ENCODE data around the gene IL1RAPL2.
"Not testable (repeated sequence)": the region's sequence is repeated elsewhere in the genome, so short reads cannot be mapped to it uniquely, and the experiment has no call there.

Gene IL1RAPL2

DNA sequence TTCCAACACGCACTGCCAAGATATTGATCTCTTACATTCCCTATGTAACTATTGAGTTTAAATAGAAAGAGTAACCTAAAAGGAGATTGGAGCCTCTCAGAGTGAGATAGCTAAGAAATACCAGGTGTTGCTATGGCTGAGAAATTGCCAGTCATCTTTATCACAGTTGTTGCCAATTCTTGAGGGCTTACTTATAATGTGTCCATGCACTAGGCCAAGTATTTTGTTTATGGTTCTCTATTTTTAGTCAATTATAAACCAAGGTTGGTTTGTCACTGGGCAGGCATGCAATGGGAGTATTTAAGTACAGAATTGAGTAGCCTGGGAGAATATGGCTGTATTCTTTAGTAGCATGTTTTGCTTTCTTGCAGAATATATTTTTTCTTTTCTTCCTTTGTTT, 452.9 kb downstream of the IL1RAPL2 start:
- DNase-seq (ENCODE audit: low spot score) = no peak

DNA sequence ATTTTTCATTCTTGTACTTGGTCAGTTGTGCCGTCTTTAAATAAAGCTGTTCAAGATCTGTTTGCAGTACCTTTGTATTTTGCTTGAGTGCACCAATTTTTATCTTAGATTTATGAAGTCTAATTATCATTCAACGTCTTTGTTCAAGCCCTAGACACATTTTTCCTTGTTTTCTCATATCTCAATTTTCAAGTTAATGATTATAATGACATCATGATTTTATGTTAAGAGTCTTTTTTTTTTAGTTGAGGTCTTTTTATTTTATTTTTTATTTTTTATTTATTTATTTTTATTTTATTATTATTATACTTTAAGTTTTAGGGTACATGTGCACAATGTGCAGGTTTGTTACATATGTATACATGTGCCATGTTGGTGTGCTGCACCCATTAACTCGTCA, 463.0 kb downstream of the IL1RAPL2 start:
- not testable (repeated sequence) for DNase-seq (ENCODE audit: low spot score)

DNA sequence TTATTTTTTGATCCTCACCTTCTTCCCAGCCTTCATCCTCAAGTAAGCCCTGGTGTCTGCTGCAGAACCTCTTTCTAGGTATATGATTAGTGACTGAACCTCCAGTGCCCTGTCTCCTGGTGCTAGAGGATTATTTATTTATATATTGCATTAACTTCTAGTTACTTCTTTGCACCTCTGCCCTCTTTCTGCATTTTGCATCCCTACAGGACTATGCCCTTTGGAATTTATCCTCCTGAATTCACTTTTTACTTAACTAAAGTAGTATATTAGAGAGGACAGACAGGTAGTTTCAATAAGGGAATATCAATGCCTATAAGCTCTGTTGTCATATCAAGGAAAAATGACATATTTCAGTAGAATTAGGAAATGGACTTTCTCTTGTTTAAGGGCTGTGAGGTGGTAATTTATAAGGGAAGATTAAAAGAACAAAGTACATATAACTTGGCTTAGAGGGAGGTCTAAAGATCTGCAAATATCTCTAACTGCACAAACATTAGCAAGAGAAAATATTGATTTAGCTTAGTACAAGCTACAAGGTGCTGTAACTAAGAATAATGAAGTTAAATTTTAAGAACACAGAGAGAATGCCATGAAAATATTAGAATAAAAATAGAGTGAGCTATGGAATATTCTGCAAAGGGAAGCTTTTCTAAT, 472.8 kb downstream of the IL1RAPL2 start:
- no peak for DNase-seq (ENCODE audit: low spot score)

DNA sequence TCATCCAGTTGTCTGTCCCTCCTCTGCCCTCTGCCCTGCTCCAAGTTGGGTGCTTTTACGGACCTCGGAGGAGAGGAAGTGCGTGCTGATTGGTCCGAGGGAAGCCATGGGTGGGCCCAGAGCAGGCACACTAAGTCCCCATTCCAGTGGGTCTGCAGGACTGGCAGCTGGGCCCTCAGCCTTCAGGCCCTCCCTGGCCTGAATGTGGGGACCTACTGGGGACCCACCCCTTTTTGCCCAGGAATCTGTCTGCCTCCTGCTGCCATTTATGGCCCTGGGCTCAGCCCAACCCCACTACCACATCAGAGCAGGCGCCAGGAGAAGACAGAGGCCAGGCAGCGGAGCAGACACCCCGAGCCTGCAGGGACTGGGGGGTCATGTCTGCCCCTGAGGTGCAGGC, 484.9 kb downstream of the IL1RAPL2 start:
- DNase-seq (ENCODE audit: low spot score) = no peak

DNA sequence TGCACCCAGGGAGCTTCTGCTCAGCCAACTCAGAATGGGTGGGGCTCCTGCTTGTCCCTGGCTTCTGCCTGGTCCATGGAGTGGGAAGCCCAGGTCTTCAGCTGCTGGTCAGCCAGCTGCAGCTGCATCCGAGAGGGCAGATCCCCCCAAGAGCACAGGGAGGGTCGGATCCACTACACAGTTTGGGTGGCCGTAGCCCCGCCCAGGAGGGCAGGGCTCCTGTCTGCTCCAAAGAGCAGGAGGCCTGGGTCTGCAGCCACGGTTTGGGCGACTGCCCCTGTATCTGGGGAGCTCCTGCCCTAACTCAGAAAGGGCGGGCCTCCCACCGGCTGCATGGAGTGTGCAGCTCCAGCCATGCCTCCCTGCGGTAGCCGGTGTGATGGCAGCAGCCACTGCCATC, 485.4 kb downstream of the IL1RAPL2 start:
- DNase-seq (ENCODE audit: low spot score) = no peak

DNA sequence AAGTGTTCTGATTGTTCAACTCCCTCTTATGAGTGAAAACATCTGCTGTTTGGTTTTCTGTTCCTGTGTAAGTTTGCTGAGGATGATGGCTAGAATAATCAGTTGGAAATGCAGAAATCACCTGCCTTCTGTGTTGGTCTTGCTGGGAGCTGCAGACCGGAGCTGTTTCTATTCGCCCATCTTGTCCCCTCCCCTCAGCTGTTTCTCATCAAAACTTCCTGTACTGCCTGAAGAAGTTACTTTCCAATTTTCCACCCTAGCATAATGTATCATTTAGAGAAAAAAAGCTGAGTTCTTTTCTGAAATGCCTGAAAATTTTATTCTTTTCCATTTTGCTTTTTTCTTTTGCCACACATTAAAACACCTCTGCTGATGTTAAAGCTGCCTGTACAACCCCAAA, 486.9 kb downstream of the IL1RAPL2 start:
- DNase-seq (ENCODE audit: low spot score) = no peak

DNA sequence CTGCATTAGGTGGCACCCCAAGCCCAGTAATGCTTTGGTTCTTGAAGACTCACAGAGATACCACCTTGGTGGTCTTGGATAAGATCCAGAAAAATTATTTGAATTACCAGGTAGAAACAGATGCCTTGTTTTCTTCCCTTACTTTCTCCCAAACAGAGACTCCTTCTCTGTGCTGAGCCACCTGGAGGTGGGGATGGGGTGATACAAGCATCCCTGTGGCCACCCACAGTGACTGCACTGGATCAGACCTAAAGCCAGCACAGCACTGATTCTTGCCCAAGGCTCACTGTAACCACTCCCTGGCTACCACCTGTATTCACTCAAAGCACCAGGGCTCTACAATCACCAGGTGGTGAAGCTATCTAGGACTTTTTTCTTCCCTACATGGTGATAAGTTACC, 497.7 kb downstream of the IL1RAPL2 start:
- no peak for DNase-seq (ENCODE audit: low spot score)

DNA sequence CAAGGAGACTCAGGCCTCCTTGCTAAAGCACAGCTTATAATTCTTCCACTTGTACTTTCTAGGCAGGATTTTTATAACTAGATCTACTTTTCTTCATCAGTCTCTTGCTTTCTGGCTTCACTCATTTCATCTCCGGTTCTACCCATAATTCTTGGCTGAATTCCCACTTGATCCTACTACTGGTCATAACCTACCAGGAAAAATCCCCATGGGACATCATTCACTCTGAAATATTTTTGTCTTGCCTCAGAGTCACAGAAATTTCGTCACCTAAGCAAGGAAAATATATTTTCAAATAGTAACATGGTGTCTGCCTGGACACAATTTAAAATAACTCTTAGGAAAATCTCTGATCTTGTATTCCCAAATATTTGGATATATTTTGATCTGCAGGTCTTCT, 532.2 kb downstream of the IL1RAPL2 start:
- no peak for DNase-seq (ENCODE audit: low spot score)

DNA sequence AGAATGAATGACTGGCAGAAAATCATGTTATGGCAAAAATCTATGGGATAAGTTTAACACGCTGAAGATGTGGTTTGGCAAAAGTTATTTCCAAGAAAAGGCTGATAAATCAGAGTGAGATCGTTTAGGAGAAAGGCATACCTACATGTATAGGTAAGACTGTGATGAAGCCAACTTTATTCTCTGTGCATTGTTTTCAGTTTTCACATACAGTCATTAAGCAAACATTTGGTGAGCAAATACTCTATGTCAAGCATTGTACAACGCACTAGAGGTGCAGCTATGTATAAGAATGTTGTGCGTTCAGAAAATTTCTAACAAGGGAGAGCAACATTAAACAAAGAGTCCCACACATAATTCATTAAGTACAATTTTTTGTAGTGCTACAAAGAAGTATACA, 532.8 kb downstream of the IL1RAPL2 start:
- DNase-seq (ENCODE audit: low spot score) = no peak

DNA sequence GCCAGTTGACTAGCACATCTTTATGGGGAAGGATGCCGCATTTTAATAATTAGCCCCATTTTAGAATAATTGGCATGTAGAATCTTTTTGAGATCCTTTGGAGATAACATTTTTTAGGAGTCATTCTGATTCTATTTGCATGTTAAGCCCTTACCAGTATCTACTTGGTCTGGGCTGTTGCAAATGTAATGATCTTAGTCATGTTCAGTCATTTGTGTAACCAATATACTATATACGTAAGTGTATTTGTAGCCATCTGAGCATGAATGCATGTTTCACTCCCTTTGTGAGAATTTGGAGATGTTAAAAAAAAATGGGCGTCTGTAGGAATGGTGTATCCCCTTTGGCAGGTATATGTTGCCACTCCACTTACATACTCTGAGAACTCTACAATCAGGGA, 535.4 kb downstream of the IL1RAPL2 start:
- no peak for DNase-seq (ENCODE audit: low spot score)

DNA sequence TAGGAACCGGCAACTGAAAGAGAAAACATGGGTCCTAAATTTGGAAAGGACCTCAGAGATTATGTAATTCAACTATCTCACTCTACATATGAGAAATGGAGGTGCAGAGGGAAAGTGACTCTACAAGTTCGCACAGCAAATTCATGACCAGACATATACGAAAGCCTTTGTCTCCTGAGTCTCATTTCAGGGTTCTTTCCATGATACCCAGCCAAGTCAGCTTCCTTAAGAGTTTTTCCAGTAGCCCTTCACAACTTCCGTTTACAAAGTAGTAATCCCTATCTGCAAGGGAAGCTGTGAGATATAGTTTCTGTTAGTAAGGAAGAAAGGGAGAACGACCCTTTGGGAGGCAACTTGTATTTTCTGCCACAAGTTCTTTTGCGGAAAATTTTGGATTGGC, 543.9 kb downstream of the IL1RAPL2 start:
- no peak for DNase-seq (ENCODE audit: low spot score)

DNA sequence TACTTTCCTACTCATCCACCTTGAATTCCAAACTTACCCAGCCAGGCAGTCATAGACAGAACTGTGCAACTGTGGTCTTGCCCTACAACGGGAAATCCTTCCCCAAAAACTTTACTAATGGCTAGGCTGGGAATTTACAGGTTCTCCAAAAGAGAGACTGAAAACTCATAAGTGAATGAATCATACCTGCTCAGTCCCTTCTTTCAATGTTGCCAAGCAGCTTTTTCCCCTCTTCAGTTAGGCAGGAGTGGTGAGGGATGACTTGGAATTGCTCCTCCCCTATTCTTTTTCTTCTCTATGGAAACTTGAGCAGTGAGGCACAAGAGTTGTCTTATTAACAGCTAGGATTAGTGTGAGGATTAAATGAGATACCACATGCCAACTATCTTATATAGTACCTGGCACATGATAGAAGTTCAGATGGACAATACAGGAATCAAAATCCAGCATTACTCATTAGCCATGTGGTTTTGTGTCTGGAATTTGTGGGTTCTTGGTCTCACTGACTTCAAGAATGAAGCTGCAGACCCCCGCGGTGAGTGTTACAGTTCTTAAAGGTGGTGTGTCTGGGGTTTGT, 548.6 kb downstream of the IL1RAPL2 start:
- no peak for DNase-seq (ENCODE audit: low spot score)

DNA sequence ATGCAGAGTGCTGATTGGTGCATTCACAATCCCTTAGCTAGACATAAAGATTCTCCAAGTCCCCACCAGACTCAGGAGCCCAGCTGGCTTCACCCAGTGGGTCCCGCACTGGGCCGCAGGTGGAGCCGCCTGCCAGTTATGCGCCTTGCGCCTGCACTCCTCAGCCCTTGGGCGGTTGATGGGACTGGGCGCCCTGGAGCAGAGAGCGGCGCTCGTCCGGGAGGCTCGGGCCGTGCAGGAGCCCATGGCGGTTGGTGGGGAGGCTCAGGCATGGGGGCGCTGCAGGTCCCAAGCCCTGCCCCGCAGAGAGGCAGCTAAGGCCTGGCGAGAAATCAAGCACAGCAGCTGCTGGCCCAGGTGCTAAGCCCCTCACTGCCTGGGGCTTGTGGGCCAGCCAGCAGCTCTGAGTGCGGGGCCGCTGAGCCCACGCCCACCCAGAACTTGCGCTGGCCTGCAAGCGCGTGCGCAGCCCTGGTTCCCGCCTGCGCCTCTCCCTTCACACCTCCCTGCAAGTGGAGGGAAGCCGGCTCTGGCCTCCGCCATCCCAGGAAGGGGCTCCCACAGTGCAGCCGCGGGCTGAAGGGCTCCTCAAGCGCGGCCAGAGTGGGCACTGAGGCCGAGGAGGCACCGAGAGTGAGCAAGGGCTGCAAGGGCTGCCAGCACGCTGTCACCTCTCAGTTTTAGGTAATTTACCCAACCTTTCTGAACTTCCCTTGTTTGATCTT, 549.8 kb downstream of the IL1RAPL2 start:
- not testable (repeated sequence) for DNase-seq (ENCODE audit: low spot score)

DNA sequence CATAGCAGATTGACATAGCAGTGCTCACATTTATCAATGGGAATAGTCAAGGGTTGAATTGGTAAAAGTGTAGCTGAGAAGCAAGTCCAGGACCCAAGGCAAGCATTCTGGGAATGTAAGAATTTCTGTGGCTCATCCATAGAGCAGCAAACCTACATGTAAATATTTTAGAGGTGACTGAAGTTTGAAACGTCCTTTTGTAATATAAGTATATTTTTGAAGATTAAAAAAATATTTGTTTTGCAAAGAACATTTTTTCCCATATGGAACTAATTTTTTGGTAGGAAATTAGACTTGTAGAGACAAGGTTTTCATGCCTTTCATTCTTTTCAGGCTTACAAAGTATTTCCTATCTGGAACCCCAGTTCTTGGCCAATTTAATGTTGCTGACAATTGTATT, 550.5 kb downstream of the IL1RAPL2 start:
- DNase-seq (ENCODE audit: low spot score) = no peak

DNA sequence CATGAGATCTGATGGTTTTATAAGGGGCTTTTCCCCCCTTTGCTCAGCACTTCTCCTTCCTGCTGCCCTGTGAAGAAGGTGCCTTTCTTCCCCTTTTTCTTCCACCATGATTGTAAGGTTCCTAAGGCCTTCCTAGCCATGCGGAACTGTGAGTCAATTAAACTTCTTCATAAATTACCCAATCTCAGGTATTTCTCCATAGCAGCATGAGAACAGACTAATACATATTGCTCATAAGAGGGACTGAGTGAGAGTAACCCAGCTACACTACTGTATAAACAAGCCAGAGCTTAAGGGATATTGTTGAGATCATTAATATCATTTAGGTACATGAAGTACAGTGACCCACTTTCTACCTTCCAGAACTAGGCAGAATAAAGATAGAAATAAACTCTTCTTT, 551.6 kb downstream of the IL1RAPL2 start:
- DNase-seq (ENCODE audit: low spot score) = no peak

DNA sequence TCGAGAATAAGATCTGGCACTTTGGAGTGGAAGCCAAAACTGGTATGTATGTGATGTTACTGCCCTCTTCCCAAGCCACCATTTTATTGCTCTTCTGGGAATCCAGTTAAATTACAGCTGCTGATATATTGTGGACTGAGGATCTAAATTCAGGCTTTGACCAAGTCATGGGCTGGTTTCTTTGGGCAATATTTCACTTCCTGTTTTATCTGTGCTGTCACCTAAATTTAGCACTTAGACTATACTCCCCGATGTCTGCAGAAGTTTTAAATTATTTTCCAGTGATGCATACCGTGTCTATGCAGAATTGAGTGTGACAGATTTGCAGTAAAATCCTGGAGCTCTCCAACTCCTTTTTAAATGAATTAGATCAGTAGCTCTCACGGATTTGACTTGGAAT, 554.5 kb downstream of the IL1RAPL2 start:
- DNase-seq (ENCODE audit: low spot score) = no peak

DNA sequence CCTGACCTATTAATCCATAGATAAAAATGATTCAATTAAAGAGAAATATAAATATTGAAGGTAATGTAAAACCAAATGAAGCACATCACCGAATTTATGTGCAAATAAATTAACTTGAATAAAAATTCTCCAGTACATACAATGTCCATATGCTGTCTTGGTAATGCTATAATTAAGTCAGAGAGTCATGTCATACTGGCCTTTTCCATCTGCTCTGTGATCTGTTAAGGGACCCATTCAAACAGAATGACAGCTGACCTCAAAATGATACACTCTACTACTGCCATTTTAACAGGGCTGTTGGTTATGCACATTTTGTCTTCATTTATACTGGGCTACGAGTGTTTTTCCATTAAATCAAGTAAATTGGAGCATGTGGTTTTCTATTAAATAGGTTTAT, 555.2 kb downstream of the IL1RAPL2 start:
- no peak for DNase-seq (ENCODE audit: low spot score)

DNA sequence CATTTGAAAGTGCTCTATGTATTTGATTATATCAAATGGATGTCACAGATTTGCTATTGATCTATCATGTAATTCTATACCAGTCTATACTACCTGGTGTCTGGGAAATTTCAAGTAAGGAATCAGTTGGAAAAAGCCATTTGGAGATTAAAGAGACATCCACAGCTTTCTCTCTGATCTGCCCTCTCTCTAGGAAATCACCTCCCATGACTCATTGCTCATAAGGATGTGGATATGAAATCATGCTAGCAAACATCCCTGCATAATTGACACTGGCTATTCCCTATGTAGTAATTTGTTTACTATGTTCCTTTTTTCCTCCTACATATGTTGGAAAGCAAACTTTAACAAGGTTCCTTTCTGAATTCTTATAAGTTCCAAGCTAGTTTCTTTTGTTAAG, 560.2 kb downstream of the IL1RAPL2 start:
- DNase-seq (ENCODE audit: low spot score) = peak; percentile 29

DNA sequence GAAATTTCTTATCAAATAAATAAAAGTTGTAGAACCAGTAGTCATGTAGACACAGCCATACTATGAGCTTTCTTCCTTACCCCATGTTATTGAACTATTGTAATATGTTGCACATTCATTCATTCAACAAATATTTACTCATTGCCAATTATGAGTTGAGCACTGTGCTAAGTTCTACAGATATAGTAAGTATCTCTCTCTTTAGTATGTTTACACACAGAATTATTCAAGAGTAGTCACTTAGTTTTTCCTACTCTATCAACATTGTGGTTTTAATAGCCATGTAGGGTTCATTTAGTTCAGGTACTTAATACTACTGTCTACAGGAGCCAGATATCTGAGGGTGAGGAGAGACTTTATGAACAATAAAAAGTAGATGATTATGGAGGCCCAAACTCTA, 568.3 kb downstream of the IL1RAPL2 start:
- DNase-seq (ENCODE audit: low spot score) = no peak

DNA sequence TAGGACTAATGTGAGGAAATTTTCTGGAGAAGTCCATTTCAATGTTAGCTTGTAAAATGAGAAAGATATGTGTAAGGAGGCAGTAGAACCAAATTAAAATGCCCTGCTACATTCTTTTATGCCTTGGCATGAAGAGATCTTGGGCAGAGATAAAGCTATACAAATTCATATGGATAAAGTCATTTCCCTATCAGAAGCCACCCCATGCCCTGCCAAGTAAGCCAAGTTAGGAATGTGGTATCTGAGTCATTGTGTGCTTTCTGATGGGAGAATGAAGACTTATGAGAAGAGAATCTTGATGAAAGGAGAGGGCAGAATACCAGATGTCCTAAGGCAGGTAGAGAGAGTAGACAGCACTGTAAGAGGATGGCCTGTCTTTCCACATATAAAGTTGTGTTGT, 570.8 kb downstream of the IL1RAPL2 start:
- no peak for DNase-seq (ENCODE audit: low spot score)

DNA sequence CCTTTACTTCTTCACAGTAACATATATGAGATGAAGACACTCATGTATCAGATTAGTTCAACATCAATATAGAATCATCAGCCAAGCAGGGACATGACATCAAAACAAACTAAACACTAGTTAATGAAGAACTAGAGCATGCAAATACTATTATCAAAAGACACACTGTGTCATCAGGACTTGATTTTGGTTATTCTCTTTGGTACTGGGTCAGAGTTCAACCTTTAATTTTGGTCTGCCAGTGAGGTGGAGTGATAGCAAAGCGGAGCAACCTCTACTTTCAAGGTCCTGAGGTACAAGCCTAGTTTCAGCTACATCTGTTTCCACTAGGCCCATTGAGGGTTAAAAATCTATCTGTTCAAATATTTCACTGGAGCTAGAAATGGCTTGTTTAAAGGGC, 584.0 kb downstream of the IL1RAPL2 start:
- no peak for DNase-seq (ENCODE audit: low spot score)

DNA sequence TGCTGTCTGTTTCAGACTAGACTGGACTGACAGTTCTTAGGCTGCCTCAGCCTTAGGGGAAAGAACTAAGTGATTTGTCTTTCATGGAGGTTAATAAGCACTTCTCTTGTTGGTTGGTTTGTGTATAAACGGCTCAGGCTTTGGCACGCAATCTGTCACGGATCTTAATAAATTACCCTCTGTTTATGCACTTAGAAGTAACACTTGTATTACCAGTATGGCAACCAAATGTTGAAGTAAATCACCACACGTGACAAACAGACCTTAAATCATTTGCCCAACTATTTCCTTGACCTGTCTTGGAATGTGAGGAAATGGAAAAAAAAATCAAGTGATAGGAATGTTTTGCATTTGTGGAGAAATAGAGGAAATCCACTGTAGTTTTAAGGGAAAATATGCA, 584.6 kb downstream of the IL1RAPL2 start:
- no peak for DNase-seq (ENCODE audit: low spot score)

DNA sequence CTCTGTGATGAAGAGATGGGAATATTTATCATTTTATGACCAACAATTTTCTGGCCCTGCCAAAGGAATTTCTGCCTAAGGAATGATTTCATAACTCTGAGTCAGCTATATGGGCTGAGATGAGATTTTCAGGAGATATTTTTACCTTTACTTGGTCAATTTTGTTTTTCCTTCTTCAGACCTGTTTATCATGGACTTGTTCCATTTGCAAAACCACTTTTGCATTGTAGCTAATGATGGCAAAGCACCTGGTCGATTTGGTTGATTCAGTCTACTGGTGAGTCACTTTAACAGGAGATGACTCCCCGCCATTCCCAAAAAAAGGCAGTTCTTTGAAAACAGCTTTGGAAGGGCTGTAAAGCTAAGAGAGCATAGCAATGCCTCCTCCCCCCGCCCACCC, 601.2 kb downstream of the IL1RAPL2 start:
- no peak for DNase-seq (ENCODE audit: low spot score)

DNA sequence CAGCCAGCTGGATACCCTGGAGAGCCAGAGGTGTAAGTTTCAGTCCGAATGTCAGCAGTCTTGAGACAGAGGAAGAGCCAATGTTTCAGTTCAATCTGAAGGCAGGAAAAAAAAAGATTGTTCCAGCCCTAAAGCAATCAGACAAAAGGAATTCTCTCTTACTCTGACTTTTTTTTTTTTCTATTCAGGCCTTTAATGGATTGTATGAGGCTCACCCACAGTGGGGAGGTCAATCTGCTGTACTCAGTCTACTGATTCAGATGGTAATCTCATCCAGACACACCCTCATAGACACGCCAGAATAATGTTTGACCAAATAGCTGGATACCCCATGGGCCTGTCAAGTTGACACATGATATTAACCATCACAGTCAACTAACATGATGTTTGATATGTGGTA, 602.6 kb downstream of the IL1RAPL2 start:
- no peak for DNase-seq (ENCODE audit: low spot score)
